HepG2 (cell line): ENCODE data around the gene BLCAP. TPM values are rescaled to one million over a fixed set of nuclear protein-coding genes. Genes with fewer than 3 reads are reported as not detected.

Experiments
- ATAC-seq: fragments of 200-7000 bp; cut with Tn5 transposase; 3 replicates; pipeline ENCODE4 v1.9.1; 2020; ENCODE audit warnings: mild to moderate bottlenecking, moderate library complexity
- BruUV-seq: library from RNA; stranded (reverse); fragments of 400-500 nt; replicated peaks from 2 replicates; lab custom pipeline; 2021; lab: Mats Ljungman, UMichigan
- CTCF ChIA-PET: fragments of 300-600 bp; formaldehyde crosslinking; extraction: SDS; loops from one replicate; lab custom pipeline; 2021; ENCODE audit warnings: low total read pairs, inconsistent platforms, low intra/inter-chr PET ratio; lab: Yijun Ruan, JAX
- POLR2A ChIA-PET: fragments of 350-600 bp; sonication (Branson Sonifier 250); formaldehyde crosslinking; loops from one replicate; lab custom pipeline; 2020; ENCODE audit warnings: antibody characterized with exemption, inconsistent platforms; lab: Yijun Ruan, JAX
- DNase-seq: peaks from one replicate; pipeline ENCODE4 v3.0.0-alpha.2; 2015; ENCODE audit warnings: low spot score
- FAIRE-seq: peaks from 3 replicates; lab custom pipeline; 2011; peaks lifted over from hg19 to GRCh38; lab: Jason Lieb, UNC
- H2AFZ ChIP-seq: one replicate; pipeline ENCODE4 v1.6.1; 2011; ENCODE audit warnings: low read length, inconsistent platforms
- H3K27ac ChIP-seq: fragments of 300-600 bp; 3 replicates; pipeline ENCODE4 v1.8.0; 2011; ENCODE audit warnings: mixed run types, mild to moderate bottlenecking, mixed read lengths, low read length, inconsistent platforms; ENCODE audit not compliant: insufficient read depth; ENCODE audit errors: extremely low read length
- H3K27me3 ChIP-seq, 2 experiments: fragments of 200-600 bp in 1 of 2; 2 replicates in 1 of 2; 3 replicates in 1 of 2; pipeline versions ENCODE4 v1.6.0 to v1.8.0; 2011; ENCODE audit warnings: low read length in 2 of 2, mild to moderate bottlenecking in 2 of 2, moderate library complexity in 2 of 2, inconsistent platforms in 1 of 2; ENCODE audit not compliant: insufficient read depth in 2 of 2, control insufficient read depth in 1 of 2
- H3K36me3 ChIP-seq, 2 experiments: fragments of 200-600 bp in 1 of 2; replicated peaks in 1 of 2; 2 replicates in 1 of 2; 3 replicates in 1 of 2; pipeline versions ENCODE4 v1.5.1 to v1.8.0; 2011; ENCODE audit warnings: low read length in 2 of 2, inconsistent platforms in 1 of 2; ENCODE audit not compliant: insufficient read depth in 2 of 2, control insufficient read depth in 1 of 2
- H3K4me1 ChIP-seq: 2 replicates; pipeline ENCODE4 v1.5.1; 2012; ENCODE audit warnings: low read length, inconsistent platforms; ENCODE audit not compliant: insufficient read depth
- H3K4me2 ChIP-seq: 2 replicates; pipeline ENCODE4 v1.6.0; 2011; ENCODE audit warnings: low read depth, low read length, inconsistent platforms
- H3K4me3 ChIP-seq, 3 experiments: fragments of 200-600 bp in 1 of 3; sonication (generic), shearing (Covaris generic) in 1 of 3; replicated peaks in 1 of 3; 2 replicates each; pipeline ENCODE4 v1.5.1; 2011 to 2016; ENCODE audit warnings: low read length in 3 of 3, inconsistent platforms in 2 of 3, low read depth in 2 of 3, mild to moderate bottlenecking in 2 of 3, control low read depth in 1 of 3, mixed read lengths in 1 of 3; ENCODE audit not compliant: insufficient read depth in 1 of 3
- H3K79me2 ChIP-seq: one replicate; pipeline ENCODE4 v1.6.1; 2011; ENCODE audit warnings: low read length, inconsistent platforms; ENCODE audit not compliant: insufficient read depth
- H3K9ac ChIP-seq: 2 replicates; pipeline ENCODE4 v1.6.0; 2011; ENCODE audit warnings: mild to moderate bottlenecking, low read depth, low read length, inconsistent platforms; ENCODE audit not compliant: insufficient read depth
- H3K9me3 ChIP-seq: 2 replicates; pipeline ENCODE4 v1.5.1; 2012; ENCODE audit warnings: mild to moderate bottlenecking, low read length
- H4K20me1 ChIP-seq: 2 replicates; pipeline ENCODE4 v1.6.0; 2011; ENCODE audit warnings: inconsistent platforms, mild to moderate bottlenecking, low read length, moderate library complexity; ENCODE audit not compliant: insufficient read depth
- CEBPB ChIP-seq: IDR thresholded peaks from 2 replicates; pipeline ENCODE4 v1.6.1; 2011; ENCODE audit warnings: low read depth, low read length, improper control_type of control experiment, borderline replicate concordance
- HMG20A ChIP-seq: IDR thresholded peaks from 2 replicates; pipeline ENCODE4 v1.6.1; 2016; ENCODE audit warnings: borderline replicate concordance
- POLR2AphosphoS5 ChIP-seq: IDR thresholded peaks from 2 replicates; pipeline ENCODE4 v1.6.1; 2012; ENCODE audit warnings: low read depth, low read length
- RBM22 ChIP-seq: fragments of 200-400 bp; formaldehyde crosslinking; optimal IDR thresholded peaks from 2 replicates; pipeline ENCODE3; 2017; ENCODE audit warnings: mild to moderate bottlenecking, low read length, moderate library complexity
- TIGD3 ChIP-seq: sonication (generic); formaldehyde crosslinking; IDR thresholded peaks from 2 replicates; pipeline ENCODE4 v1.5.1; 2020; ENCODE audit warnings: mild to moderate bottlenecking, missing genetic modification reagents, borderline replicate concordance
- ZBTB38 ChIP-seq: sonication (generic); formaldehyde crosslinking; IDR thresholded peaks from 2 replicates; pipeline ENCODE4 v1.5.1; 2020; ENCODE audit warnings: mild to moderate bottlenecking, missing genetic modification reagents
- ZNF207 ChIP-seq: fragments of 450-650 bp; IDR thresholded peaks from 2 replicates; pipeline ENCODE4 v1.6.1; 2016; ENCODE audit warnings: antibody characterized with exemption, borderline replicate concordance
- ZNF333 ChIP-seq: sonication (generic); formaldehyde crosslinking; IDR thresholded peaks from 2 replicates; pipeline ENCODE4 v1.4.0; 2020; ENCODE audit warnings: mild to moderate bottlenecking, missing genetic modification reagents, borderline replicate concordance
- ZNF335 ChIP-seq: sonication (generic); formaldehyde crosslinking; IDR thresholded peaks from 2 replicates; pipeline ENCODE4 v1.4.0; 2020; ENCODE audit warnings: missing genetic modification reagents
- WGBS: methylation state at CpG from one replicate; pipeline ENCODE4 v1.1.6; 2017; ENCODE audit warnings: low lambda C conversion rate; 5-methylcytosine and 5-hydroxymethylcytosine counted together
- in situ Hi-C: cut with HindIII; loops from 2 replicates; pipeline ENCODE4 v1.10.0; 2017; ENCODE audit warnings: low pct_unique_long_range_greater_than_20kb; ENCODE audit not compliant: extremely low pct_ligation_motif_present
- intact Hi-C: fragments of 100-400 bp; cut with micrococcal nuclease; formaldehyde crosslinking; loops from one replicate; pipeline ENCODE4 v1.10.0; 2022; ENCODE audit not compliant: unreplicated experiment
- polyA plus RNA-seq, 8 experiments: library from polyadenylated mRNA; depleted of rRNA in 3 of 8; stranded (reverse) in 7 of 8; unstranded in 1 of 8; fragments of >200 nt; fragmentation: Illumina TruSeq in 4 of 8; extraction: Trizol in 4 of 8; gene quantifications; 2 replicates each; pipeline versions ENCODE4 v1.2.1 to v1.2.3, GENCODE V29; 2011 to 2016; ENCODE audit warnings: low read depth in 4 of 8, missing spikeins in 1 of 8, mixed read lengths in 1 of 8; ENCODE audit not compliant: insufficient read depth in 1 of 8
- total RNA-seq, 5 experiments: library from RNA; depleted of rRNA; stranded (reverse); fragments of >200 nt; fragmentation: Illumina TruSeq; extraction: Trizol; gene quantifications; 2 replicates each; pipeline ENCODE4 v1.2.3, GENCODE V29; 2016; ENCODE audit warnings: low read depth in 1 of 5
- TF ChIP-seq, protein P1 (sequence below): sonication (generic); formaldehyde crosslinking; IDR thresholded peaks from 2 replicates; pipeline ENCODE4 v1.5.0; 2020; ENCODE audit warnings: missing genetic modification reagents, mild to moderate bottlenecking, borderline replicate concordance

Gene BLCAP
- total and polyA plus RNA-seq, 2 of the 13 experiments (the other 11 are each of a cell fraction or from before 2014, with no cell fraction given) = 52.4 to 86.8 TPM

- TF ChIP-seq TIGD3 (CRISPR knock-in tag) (no peak), RBM22 (no peak)
These were observed 4.2 kb upstream of the BLCAP start (continued) for GRCh38 chr20:37531856-37532255.

DNA sequence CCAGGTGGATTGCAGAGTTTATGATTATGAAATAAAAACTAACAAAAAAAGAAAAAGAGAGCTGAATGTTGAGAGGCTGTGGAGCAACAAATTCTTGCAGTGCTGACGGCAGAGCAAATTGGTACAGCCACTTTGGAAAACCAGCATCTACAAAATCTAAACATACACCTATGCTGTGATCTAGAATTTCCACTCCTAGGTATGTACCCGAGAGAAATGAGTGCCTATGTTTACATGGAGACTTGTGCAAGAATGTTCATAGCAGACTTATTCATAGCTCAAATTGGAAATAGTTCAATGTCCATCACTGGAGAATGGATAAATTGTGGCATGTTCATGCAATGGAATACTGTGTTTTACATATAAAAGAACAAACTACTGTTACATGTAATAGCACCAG, 3.0 kb upstream of the BLCAP start:
- WGBS = 10% methylated on average over 2 of the region's 2 CpGs
- no peak for ATAC-seq
- POLR2A ChIA-PET = interaction anchor here (1.2 to 1.5 kb wide), 2 partner anchors 132 to 198 kb away, joined by 3 to 4 read pairs; no protein-coding TSS in a partner anchor
- Histone ChIP-seq H3K4me2 (no peak overlapping the region), H2AFZ (no peak overlapping the region), H3K9ac (no peak overlapping the region), H3K27ac (no peak overlapping the region), H3K4me1 (peaks cover 66% of the 10 kb centered on the region), H3K36me3 (no peaks in the 10 kb centered on the region), H3K4me3 (no peak overlapping the region), H3K79me2 (peaks cover 20% of the 10 kb centered on the region), H3K9me3 (no peaks in the 10 kb centered on the region), H3K27me3 (no peaks in the 10 kb centered on the region; a peak in 1 of 5 replicates), H4K20me1 (peaks cover 3% of the 10 kb centered on the region)
- no peak for FAIRE-seq
- peak; percentile 43 for DNase-seq
- TF ChIP-seq ZNF333 (CRISPR knock-in tag) (no peak), ZBTB38 (CRISPR knock-in tag) (no peak), ZNF207 (no peak), ZNF335 (peak; percentile 82; the same call in 1 of the 2 replicates), POLR2AphosphoS5 (no peak), HMG20A (CRISPR knock-in tag) (no peak), CEBPB (peak; percentile 74)
- TF ChIP-seq, protein P1, sequence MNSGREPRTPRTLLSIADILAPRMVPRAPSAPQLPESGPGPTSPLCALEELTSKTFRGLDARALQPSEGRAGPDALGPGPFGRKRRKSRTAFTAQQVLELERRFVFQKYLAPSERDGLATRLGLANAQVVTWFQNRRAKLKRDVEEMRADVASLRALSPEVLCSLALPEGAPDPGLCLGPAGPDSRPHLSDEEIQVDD (CRISPR knock-in tag) = no peak
- no TSS peak for BruUV-seq
- in situ Hi-C loops = no loop called here
- intact Hi-C loops = no loop called here
- CTCF ChIA-PET = no interaction called here
